Stimulated activated CD8-positive, alpha-beta memory T cell treated with anti-CD3 and anti-CD28 coated beads, Interleukin-4, amount 100 ng/mL, for 24 hours (primary cell): Measurements from ENCODE around the gene LRRK1.
"Not testable (repeated sequence)": the region's sequence is repeated elsewhere in the genome, so short reads cannot be mapped to it uniquely, and the experiment has no call there.

Source experiments
- DNase-seq: peaks from one replicate; pipeline ENCODE4 v3.0.0-alpha.2; 2020; ENCODE audit warnings: low read depth

Gene LRRK1

DNA sequence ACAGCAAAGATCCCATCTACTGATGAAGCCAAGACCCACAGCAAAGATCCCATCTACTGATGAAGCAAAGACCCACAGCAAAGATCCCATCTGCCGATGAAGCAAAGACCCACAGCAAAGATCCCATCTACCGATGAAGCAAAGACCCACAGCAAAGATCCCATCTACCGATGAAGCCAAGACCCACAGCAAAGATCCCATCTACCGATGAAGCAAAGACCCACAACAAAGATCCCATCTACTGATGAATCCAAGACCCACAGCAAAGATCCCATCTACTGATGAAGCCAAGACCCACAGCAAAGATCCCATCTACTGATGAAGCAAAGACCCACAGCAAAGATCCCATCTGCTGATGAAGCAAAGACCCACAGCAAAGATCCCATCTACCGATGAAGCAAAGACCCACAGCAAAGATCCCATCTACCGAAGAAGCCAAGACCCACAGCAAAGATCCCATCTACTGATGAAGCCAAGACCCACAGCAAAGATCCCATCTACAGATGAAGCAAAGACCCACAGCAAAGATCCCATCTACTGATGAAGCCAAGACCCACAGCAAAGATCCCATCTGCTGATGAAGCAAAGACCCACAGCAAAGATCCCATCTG, 176.7 kb downstream of the LRRK1 start:
- not testable (repeated sequence) for DNase-seq

- DNase-seq, result no peak
Measured at GRCh38 chr15:101097111-101097510, 178.0 kb downstream of the LRRK1 start.

DNA sequence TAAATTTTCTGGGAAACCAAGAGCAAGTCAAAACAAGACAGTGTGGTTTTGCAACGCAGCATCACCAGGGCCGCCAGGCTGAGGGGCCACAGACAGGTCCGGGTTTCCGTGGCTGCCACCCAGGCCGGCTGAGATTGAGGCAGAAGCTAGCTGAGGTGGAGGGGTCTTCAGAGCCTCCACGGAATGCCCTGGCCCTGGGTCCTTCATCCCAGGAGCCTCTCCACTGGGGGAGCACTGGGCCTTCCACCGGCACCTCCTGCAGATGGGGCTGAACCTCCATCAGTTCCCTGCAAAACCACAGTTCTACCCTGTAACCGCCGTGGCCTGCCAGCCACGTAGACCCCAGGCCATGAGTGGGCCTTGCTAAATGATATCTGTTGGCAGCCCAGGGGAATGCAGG, 180.0 kb downstream of the LRRK1 start:
- no peak for DNase-seq

GRCh38 chr15:101100118-101100517, 181.0 kb downstream of the LRRK1 start:
- DNase-seq, result no peak

DNA sequence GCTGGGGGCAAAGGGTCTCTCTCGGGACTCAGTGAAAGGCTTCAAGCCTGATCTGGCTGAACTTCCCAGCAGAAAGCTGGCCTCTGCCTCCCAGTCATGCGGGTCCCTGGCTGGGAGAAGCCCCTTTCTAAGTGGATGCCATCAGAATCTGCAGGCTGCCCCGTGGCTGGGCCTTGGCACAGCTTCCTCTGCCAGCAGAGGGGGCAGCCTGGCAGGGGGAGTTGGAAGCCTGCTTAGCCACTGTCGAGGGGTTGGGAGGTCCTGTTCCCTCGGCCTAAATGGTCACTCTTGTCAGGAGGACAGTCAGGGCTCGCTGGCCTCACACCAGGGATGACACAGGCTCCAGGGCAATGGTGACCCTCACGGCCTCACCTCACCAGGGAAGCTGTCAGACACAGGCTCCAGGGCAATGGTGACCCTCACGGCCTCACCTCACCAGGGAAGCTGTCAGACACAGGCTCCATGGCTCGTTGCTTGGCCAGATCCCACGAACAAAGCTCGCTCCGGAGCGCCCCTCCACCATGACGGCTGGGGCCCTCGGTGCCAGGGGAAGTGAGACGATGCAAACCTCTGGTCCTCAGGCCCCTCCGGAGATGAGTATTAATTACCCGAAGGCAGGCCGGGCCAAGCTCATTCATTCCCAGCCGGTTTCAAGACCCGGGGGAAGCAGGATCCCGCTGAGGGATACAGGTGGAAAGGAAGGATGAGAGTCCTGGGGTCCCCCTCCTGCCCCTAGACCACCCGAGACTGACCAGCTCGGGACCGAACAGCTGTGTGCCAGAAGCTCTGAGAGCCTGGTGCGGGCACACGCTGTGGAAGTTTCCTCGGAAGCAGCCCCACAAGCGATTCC, 181.7 kb downstream of the LRRK1 start:
- no peak for DNase-seq

DNA sequence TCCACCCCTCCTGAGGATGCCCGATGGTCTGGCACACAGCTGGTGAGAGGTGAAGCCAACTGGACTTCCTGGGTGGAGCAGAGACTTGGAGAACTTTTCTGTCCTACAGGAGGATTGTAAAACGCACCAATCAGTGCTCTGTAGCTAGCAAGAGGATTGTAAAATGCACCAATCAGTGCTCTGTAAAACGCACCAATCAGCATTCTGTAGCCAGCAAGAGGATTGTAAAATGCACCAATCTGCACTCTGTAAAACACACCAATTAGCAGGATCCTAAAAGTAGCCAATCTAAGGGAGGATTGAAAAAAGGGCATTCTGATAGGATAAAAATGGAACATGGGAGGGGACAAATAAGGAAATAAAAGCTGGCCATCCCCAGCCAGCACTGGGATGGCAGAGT, 182.5 kb downstream of the LRRK1 start:
- DNase-seq, result no peak

- DNase-seq, result no peak
Measured at GRCh38 chr15:101102746-101103145, 183.6 kb downstream of the LRRK1 start.

GRCh38 chr15:101103598-101103997, 184.4 kb downstream of the LRRK1 start:
- no peak for DNase-seq

DNA sequence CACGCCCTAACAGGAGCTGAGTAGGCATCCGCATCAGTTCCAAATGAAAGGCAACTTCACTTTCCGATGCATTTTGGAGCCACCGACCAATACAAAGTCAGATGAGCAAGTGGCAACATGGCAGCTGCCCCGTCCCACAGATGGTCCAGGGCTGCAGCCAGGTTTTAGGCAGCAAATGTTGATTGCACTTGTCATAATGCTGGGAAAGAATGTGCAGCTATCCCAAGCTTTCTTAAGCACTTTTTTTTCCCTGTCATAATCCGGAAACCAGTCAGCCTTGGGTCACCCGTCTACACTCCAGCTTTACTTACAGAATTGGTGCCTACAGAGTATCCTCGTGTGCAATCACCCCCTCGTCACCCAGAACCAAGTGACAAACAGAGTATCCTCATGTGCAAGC, 185.0 kb downstream of the LRRK1 start:
- no peak for DNase-seq

GRCh38 chr15:101105059-101105891, 186.1 kb downstream of the LRRK1 start:
- DNase-seq, result no peak

DNA sequence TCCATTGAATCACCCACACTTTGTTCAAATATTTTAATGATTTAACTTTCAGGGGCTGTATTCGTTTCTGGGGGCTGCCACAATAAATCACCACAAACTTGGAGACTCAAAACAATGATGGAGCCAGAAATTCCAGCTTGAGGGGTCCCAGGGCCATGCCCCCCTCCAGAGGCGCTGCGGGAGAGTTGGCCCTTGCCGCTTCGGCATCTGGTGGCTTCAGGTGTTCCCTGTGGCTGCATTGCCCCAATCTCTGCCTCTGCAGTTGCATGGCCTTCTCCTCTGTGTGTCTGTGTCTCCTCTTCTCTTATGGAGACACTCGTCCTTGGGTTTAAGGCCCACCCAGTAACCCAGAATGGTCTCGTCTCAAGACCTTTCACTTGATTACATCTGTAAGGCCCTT, 187.9 kb downstream of the LRRK1 start:
- DNase-seq, result no peak

DNA sequence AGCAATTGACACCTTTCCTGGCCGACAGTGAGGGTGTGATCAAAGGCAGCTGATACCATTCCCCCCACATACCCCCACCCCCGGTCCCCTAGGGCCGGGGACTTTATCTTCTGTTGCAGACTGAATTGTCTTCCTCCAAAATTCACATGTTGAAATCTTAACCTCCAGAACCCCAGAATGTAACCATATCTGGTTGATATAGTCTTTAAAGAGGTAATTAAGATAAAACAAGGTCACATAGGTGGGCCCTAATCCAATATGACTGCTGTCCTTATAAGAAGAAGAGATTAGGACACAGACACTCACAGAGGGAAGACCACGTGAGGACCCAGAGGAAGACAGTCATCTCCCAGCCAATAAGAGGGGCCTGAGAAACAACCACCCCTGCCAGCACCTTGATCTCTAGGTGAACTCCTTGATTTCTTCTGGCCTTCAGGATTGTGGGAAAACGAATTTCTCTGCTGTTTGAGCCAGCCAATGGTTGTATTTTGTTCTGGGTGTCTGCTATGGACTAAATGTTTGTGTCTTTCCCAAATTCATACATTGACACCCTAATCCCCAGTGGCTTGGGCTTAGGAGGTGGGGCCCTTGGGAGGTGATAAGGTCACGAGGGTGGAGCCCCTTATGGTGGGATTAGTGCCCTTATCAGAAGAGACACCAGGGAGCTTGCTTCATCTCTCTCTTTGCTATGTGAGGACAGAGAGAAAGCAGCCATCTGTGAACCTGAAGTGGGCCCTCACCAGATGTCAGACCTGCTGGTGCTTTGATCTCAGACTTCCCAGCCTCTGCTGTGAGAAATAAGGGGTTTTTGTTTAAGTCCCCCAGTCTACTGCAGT, 188.7 kb downstream of the LRRK1 start:
- no peak for DNase-seq

DNA sequence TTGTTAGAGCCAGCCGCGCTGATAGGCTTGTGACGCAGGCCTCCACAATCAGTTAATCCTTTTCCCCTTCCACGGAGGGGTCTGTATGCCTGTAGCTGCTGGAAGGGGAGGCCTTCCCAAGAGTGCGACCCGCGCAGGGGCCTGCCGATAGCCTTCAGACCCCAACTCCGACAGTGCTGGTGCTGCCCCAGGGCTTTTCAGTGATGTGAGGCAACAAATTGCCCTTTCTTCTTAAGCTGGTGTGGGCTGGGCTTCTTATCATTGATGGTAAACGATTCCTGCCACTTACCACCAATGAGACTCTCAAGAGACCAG, 189.3 kb downstream of the LRRK1 start:
- no peak for DNase-seq

DNA sequence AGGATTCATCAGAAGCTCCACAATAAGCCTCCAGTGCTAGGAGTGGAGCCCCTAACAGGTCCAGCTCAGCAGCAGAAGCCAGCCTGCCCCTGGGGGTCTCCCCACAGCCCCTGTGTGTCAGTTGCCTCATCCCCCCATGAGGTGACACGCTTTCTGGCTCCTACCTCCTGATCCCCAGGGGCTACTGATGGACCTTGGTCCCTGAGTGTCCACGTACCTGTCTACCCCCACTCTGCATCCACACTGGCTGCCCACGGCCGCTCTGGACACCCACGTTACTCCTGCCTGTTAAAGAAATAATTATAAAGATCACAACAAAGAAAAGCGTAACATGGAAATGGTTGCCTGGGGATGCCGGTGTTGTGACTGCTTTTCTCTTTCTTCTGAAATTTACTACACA, 189.6 kb downstream of the LRRK1 start:
- no peak for DNase-seq

DNA sequence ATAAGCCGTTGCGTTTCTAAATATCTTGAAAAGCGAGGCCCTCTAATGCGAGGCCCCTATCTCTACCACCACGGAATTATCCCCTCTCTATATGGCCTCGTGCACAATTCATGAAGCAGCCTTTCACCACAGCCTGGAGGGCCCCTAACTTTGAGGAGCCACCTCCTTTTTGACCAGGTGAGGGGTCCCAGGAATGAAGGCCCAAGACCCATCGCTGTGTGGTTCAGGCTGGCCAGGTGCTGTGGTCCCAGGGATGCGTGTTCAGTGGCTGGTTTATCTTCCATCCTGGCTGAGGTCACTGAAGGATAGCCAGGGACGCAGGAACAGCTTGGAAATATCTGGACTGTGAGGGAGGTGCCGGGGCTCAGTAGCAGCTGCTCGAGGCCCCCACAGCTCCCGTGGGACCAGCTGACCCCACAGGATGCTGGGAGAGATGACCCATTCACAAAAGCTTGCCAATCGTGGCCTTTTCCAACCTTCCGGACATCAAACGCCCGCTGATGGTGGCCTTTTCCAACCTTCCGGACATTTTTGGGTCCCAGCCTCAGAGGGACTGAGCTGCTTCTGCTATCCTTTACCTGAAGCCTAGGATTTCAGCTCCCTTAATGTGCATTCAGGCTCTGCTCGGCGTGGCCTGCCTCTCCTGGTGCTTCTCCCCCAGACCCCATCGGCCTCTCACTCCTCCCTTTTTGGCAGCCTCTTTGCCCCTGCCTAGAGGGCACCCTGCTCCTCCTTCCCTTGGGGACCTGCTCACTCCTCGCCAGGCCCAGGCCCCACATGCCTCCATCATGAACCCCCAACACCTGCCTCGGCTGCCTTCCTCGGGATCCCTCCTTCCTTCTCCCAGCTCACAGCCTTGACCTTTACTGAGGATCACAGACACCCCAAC, 191.8 kb downstream of the LRRK1 start:
- DNase-seq, result no peak

DNA sequence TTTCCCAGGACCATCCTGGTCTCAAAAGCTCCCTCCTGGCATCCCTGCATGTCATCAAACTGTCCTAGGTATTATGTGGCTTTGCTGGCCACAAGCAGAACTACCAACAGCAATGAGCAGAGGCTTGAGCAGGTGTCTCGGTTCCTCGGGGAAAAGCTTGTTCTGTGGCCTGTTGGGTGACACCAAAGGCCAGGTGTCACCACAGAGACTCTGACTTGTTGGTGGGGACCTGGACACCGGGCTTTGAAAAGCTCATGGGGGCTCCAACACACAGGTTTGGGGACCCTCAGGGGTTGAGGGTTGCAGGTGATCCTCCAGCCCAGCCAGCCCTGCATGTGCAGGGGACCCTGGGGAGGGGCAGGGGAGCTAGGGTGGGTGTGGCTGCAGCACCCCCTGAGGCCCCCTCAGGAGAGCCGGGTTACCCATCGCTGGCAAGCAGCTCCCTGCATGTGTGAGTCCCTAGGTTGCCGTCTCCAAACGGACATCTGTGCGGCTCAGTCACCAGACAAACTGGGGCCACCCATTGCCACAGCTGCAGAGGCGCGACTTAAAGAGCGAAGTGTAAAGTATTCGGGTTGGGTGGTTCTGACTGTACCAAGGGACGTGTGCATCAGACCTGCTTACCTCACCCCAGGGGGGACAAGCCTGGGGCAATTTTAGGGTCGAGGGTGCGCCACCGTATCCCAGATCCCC, 192.6 kb downstream of the LRRK1 start:
- no peak for DNase-seq

DNA sequence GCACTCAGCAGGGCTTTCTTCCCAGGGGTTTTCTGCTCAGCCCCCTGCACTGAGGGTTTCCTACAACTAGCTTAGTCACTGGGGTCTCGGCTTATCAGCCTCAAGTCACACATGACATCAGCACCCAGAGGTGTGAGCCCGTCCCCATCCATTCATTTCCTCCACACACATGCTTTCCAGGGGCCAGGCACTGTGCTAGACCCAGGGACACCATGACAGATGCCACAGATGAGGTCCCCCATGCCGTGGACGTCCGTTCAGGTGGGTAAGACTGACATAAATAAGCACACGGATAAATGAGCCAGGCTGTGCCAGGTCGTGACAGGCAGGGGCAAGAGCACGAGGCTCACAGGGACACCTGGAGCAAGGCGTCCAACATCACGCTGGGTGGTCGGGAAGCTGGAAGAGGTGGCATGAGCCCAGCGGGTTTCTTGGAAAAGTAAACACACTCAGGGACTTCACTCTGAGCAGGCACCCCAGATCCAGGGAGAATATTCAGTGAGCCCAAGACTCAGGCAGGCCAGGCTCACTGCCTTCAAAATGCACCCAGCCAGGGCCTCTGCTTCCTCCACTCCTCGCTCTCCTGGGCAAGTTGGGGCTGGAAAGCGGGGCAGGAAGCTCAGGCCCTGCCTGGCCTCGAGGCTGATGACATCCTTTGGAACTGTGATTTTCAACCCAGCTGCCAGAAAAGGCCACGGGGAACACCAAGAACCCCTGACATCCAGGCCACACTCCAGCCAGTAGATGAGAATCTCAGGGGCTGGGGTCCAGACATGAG, 193.4 kb downstream of the LRRK1 start:
- no peak for DNase-seq

- DNase-seq, result no peak
Measured at GRCh38 chr15:101113114-101114005, 194.2 kb downstream of the LRRK1 start.

- DNase-seq, result no peak
Measured at GRCh38 chr15:101114166-101114565, 195.0 kb downstream of the LRRK1 start.
